Measurements from ENCODE around the gene EEF2. TPM values are rescaled to one million over a fixed set of nuclear protein-coding genes. Genes with fewer than 3 reads are reported as not detected.
A peak's percentile ranks its signal among the peaks of the same experiment; 100 is the strongest.
"Not testable (repeated sequence)": the region's sequence is repeated elsewhere in the genome, so short reads cannot be mapped to it uniquely, and the experiment has no call there.

The EEF2 gene
- total RNA-seq, 1 donor from 2014 or later = 4,276 TPM

DNA sequence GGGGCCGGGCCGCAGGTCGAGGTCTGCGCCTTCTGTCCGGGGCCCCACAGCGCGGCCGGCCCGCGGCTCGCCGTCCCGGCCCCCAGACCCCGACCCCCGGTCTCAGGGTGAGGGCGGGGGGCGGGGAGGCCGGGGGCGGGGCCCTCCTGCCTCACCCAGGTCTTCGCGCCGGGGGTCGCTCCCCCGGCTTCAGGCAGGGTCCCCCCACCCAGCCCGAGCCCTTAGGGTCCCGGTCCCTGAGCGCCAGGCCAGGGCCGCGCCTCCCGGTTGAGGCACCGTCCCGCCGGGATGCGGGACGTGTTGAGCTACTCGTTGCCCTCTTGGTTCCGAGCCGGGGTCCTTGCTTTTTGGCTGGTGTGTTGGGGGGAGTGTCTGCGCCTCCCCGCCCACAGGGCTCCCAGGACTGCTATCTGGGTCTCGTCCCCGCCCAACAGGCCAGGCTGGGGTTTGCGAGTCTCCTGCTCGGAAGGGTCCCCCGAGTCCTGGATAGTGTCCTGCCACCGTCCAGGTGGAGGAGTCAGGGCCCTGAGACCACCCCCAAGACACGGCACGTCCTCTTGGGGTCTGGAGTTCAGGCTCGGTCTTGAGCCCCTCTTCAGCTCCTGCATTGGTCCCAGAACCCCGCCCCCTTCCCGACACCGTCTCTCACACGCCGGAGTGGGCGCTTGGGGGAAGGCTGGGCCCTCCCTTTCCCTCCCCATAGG lies 22.7 kb upstream of the EEF2 start:
- no peaks in the 10 kb centered on the region for H3K27me3 ChIP-seq (ENCODE audit: control insufficient read depth in 3 of 3, insufficient read depth in 3 of 3, low read length in 3 of 3)
- peak overlapping the region; percentile 71 to 89 (median 85) for H3K9ac ChIP-seq (ENCODE audit: low read depth in 1 of 3, low read length in 3 of 3)
- peak overlapping the region; percentile 85 to 91 (median 90) for H3K4me3 ChIP-seq (ENCODE audit: low read length in 3 of 3)
- peak overlapping the region; percentile 60 for H3K27ac ChIP-seq (ENCODE audit: low read depth, low read length)
- no peaks in the 10 kb centered on the region for H3K9me3 ChIP-seq (ENCODE audit: control insufficient read depth in 3 of 3, low read length in 3 of 3)
- peaks cover 0 to 1% (median 0%) of the 10 kb centered on the region in 3 donors for H3K36me3 ChIP-seq (ENCODE audit: control insufficient read depth in 3 of 3, insufficient read depth in 3 of 3, low read length in 3 of 3)
- H3K4me1 ChIP-seq (ENCODE audit: control insufficient read depth in 3 of 3, insufficient read depth in 3 of 3, low read length in 3 of 3) = peaks cover 42 to 49% (median 49%) of the 10 kb centered on the region in 3 donors

DNA sequence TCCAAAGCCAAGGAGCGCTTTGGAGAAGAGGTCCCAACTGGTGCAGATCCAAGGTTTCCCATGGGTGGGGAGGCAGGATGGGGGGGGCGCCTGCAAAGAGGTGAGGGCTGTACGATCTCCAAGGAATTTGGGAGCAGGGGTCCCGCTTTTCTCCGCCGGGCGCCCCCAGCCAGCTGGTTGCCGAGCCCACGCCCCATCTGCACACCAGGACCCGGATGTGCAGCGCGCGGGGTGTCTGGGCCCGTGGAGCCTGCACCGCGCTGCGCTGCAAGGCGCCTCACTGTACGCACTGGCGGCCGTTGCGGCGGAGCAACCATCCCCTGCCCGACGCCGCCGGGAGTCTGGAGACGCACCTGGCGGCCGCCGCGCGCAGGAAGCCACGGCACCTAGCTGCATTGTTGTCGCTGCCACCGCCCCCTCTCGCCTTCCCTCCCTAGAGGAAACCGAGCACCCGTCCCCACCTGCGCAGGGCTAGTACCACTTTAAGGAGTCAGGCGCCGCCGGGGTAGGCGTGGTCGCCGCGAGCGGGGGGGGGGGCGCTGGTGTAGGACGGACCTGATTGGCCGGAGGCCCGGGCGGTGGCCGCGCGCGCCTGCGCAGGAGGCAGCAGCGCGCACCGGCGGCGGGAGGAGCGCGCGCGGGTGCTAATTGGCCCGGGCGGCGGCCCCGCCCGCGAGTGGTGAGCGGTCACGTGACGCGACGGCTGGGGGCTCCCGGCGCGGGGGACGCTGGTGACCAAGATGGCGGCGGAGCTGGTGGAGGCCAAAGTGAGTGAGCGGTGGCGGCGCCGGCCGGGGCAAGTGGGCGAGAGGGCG lies 22.0 kb upstream of the EEF2 start, which contains the start of gene PIAS4:
Gene PIAS4 (plus strand): TSS at position 716 of the 815 bp plus-strand sequence. CDS start 25 bp downstream, at position 741.
- peak within 1 kb of the TSS; percentile 68 for H3K27ac ChIP-seq (ENCODE audit: low read depth, low read length)
- no peaks in the 10 kb centered on the region for H3K27me3 ChIP-seq (ENCODE audit: control insufficient read depth in 3 of 3, insufficient read depth in 3 of 3, low read length in 3 of 3)
- H3K9me3 ChIP-seq (ENCODE audit: control insufficient read depth in 3 of 3, low read length in 3 of 3) = no peaks in the 10 kb centered on the region
- no peaks in the 10 kb centered on the region for H3K36me3 ChIP-seq (ENCODE audit: control insufficient read depth in 3 of 3, insufficient read depth in 3 of 3, low read length in 3 of 3)
- peak within 1 kb of the TSS; percentile 77 to 95 (median 85) for H3K9ac ChIP-seq (ENCODE audit: low read depth in 1 of 3, low read length in 3 of 3)
- H3K4me3 ChIP-seq (ENCODE audit: low read length in 3 of 3) = peak within 1 kb of the TSS; percentile 85 to 95 (median 94)
- peaks cover 40 to 43% (median 42%) of the 10 kb centered on the region in 3 donors for H3K4me1 ChIP-seq (ENCODE audit: control insufficient read depth in 3 of 3, insufficient read depth in 3 of 3, low read length in 3 of 3)

DNA sequence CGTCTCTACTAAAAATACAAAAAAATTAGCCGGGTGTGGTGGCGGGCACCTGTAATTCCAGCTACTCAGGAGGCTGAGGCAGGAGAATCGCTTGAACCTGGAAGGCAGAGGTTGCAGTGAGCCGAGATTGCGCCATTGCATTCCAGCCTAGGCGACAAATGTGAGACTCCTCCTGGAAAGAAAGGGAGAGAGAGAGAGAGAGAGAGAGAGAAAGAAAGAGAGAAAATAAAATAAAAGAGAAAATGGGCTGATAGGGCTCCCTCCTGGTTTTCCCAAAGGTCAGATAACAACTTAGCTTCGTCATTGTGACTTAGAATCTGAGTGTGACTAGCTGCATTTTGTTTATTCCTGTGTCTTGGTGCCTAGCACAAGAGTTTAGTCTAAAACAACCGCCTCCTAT lies 20.2 kb upstream of the EEF2 start:
- not testable (repeated sequence) for H3K27ac ChIP-seq (ENCODE audit: low read depth, low read length); H3K9ac ChIP-seq (ENCODE audit: low read depth in 1 of 3, low read length in 3 of 3); H3K36me3 ChIP-seq (ENCODE audit: control insufficient read depth in 3 of 3, insufficient read depth in 3 of 3, low read length in 3 of 3); H3K9me3 ChIP-seq (ENCODE audit: control insufficient read depth in 3 of 3, low read length in 3 of 3); H3K4me3 ChIP-seq (ENCODE audit: low read length in 3 of 3); H3K27me3 ChIP-seq (ENCODE audit: control insufficient read depth in 3 of 3, insufficient read depth in 3 of 3, low read length in 3 of 3)
- H3K4me1 ChIP-seq (ENCODE audit: control insufficient read depth in 3 of 3, insufficient read depth in 3 of 3, low read length in 3 of 3) = peaks cover 25 to 28% (median 26%) of the 10 kb centered on the region in 3 donors

DNA sequence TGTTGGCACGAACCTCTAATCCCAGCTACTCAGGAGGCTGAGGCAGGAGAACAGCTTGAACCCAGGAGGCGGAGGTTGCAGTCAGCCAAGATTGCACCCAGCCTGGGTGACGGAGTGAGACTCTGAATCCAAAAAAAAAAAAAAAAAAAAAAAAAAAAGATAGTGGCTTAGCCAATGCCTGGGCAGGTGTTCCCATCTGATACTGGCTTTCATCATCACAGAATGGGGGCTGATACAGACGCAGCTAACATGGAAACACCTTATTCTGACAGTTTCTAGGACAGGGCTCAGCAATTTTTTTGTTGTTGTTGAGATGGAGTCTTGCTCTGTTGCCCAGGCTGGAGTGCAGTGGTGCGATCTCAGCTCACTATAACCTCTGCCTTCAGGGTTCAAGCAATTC lies 15.5 kb upstream of the EEF2 start:
- not testable (repeated sequence) for H3K9ac ChIP-seq (ENCODE audit: low read depth in 1 of 3, low read length in 3 of 3); H3K27ac ChIP-seq (ENCODE audit: low read depth, low read length); H3K4me1 ChIP-seq (ENCODE audit: control insufficient read depth in 3 of 3, insufficient read depth in 3 of 3, low read length in 3 of 3); H3K36me3 ChIP-seq (ENCODE audit: control insufficient read depth in 3 of 3, insufficient read depth in 3 of 3, low read length in 3 of 3); H3K27me3 ChIP-seq (ENCODE audit: control insufficient read depth in 3 of 3, insufficient read depth in 3 of 3, low read length in 3 of 3); H3K9me3 ChIP-seq (ENCODE audit: control insufficient read depth in 3 of 3, low read length in 3 of 3); H3K4me3 ChIP-seq (ENCODE audit: low read length in 3 of 3)

DNA sequence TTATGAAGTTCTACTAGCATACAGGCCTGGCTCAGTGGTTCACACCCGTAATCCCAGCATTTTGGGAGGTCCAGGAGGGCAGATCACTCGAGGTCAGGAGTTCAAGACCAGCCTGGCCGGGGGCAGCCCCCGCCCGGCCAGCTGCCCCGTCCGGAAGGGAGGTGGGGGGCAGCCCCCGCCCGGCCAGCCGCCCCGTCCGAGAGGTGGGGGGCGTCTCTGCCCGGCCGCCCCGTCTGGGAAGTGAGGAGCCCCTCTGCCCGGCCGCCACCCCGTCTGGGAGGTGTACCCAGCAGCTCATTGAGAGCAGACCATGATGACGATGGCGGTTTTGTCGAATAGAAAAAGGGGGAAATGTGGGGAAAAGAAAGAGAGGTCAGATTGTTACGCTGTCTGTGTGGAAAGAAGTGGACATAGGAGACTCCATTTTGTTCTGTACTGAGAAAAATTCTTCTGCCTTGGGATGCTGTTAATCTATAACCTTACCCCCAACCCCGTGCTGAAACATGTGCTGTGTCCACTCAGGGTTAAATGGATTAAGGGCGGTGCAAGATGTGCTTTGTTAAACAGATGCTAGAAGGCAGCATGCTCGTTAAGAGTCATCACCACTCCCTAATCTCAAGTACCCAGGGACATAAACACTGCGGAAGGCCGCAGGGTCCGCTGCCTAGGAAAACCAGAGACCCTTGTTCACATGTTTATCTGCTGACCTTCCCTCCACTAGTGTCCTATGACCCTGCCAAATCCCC lies 13.6 kb upstream of the EEF2 start:
- H3K9me3 ChIP-seq (ENCODE audit: control insufficient read depth in 3 of 3, low read length in 3 of 3); H3K4me3 ChIP-seq (ENCODE audit: low read length in 3 of 3); H3K4me1 ChIP-seq (ENCODE audit: control insufficient read depth in 3 of 3, insufficient read depth in 3 of 3, low read length in 3 of 3); H3K9ac ChIP-seq (ENCODE audit: low read depth in 1 of 3, low read length in 3 of 3); H3K27me3 ChIP-seq (ENCODE audit: control insufficient read depth in 3 of 3, insufficient read depth in 3 of 3, low read length in 3 of 3); H3K36me3 ChIP-seq (ENCODE audit: control insufficient read depth in 3 of 3, insufficient read depth in 3 of 3, low read length in 3 of 3); H3K27ac ChIP-seq (ENCODE audit: low read depth, low read length): not testable (repeated sequence)

DNA sequence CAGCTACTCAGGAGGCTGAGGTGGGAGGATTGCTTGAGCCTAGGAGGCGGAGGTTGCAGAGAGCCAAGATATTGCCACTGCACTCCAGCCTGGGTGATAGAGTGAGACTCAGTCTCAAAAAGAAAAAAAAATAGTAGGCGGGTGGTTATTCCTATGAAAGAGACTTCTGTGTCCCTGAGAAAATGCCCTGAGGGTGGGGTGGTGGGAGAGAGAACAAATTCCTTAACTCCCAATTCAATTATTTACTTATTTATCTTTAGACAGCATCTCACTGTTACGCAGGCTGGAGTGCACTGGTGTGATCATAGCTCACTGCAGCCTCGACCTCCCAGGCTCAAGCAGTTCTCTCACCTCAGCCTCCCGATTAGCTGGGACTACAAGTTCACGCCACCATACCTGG lies 10.3 kb upstream of the EEF2 start:
- no peak overlapping the region for H3K9ac ChIP-seq (ENCODE audit: low read depth in 1 of 3, low read length in 3 of 3)
- no peak overlapping the region for H3K27ac ChIP-seq (ENCODE audit: low read depth, low read length)
- H3K36me3 ChIP-seq (ENCODE audit: control insufficient read depth in 3 of 3, insufficient read depth in 3 of 3, low read length in 3 of 3) = no peaks in the 10 kb centered on the region
- no peak overlapping the region for H3K4me3 ChIP-seq (ENCODE audit: low read length in 3 of 3)
- no peaks in the 10 kb centered on the region for H3K9me3 ChIP-seq (ENCODE audit: control insufficient read depth in 3 of 3, low read length in 3 of 3)
- H3K4me1 ChIP-seq (ENCODE audit: control insufficient read depth in 3 of 3, insufficient read depth in 3 of 3, low read length in 3 of 3) = no peaks in the 10 kb centered on the region
- no peaks in the 10 kb centered on the region for H3K27me3 ChIP-seq (ENCODE audit: control insufficient read depth in 3 of 3, insufficient read depth in 3 of 3, low read length in 3 of 3)

DNA sequence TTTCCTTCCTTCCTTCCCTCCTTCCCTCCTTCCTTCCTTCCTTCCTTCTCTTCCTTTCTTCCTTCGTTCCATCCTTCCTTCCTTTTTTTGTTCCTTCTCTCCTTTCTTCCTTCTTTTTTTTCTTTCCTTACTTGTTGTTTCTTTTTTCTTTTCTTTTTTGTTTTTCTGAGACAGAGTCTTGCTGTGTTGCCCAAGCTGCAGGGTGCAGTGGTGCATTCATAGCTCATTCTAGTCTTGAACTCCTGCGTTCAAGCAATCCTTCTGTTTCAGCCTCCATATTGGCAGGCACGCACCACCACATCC lies 5.5 kb upstream of the EEF2 start:
- no peak overlapping the region for H3K4me3 ChIP-seq (ENCODE audit: low read length in 3 of 3)
- no peak overlapping the region for H3K9ac ChIP-seq (ENCODE audit: low read depth in 1 of 3, low read length in 3 of 3)
- peaks cover 14 to 19% (median 19%) of the 10 kb centered on the region in 3 donors for H3K4me1 ChIP-seq (ENCODE audit: control insufficient read depth in 3 of 3, insufficient read depth in 3 of 3, low read length in 3 of 3)
- H3K36me3 ChIP-seq (ENCODE audit: control insufficient read depth in 3 of 3, insufficient read depth in 3 of 3, low read length in 3 of 3) = no peaks in the 10 kb centered on the region
- H3K27ac ChIP-seq (ENCODE audit: low read depth, low read length) = no peak overlapping the region
- H3K9me3 ChIP-seq (ENCODE audit: control insufficient read depth in 3 of 3, low read length in 3 of 3) = no peaks in the 10 kb centered on the region
- no peaks in the 10 kb centered on the region for H3K27me3 ChIP-seq (ENCODE audit: control insufficient read depth in 3 of 3, insufficient read depth in 3 of 3, low read length in 3 of 3)

DNA sequence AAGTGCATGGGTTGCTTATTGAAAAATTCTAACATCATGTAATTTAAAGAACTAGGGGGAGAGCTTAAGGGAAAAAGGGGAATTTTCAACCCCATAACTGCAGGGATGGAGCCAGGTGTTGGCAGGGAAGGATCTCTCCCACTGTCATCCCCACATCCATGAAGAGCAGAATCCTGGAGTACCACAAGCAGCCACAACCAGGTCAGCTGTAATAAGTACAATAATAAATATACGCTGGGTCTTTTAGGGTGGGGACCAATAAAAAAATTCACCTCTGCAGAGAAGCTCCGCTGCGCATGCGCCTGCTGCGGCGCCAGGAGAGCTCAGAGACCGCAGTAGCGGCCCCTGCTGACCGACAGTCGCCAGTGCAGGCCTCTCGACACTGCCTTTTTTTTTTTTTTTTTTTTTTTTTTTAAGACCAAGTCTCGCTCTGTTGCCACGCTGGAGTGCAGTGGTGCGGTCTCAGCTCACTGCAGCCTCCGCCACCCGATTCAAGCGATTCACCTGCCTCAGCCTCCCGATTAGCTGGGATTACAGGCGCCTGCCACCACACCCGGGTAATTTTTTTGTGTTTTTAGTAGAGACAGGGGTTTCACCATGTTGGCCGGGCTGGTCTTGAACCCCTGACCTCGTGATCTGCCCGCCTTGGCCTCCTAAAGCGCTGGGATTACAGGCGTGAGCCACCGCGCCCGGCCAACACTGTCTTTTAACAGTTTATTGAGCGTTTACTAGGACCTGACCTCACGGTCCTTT lies 2.5 kb upstream of the EEF2 start:
- no peaks in the 10 kb centered on the region for H3K27me3 ChIP-seq (ENCODE audit: control insufficient read depth in 3 of 3, insufficient read depth in 3 of 3, low read length in 3 of 3)
- H3K36me3 ChIP-seq (ENCODE audit: control insufficient read depth in 3 of 3, insufficient read depth in 3 of 3, low read length in 3 of 3) = peaks cover 15 to 18% (median 16%) of the 10 kb centered on the region in 3 donors
- H3K9me3 ChIP-seq (ENCODE audit: control insufficient read depth in 3 of 3, low read length in 3 of 3) = no peaks in the 10 kb centered on the region
- H3K27ac ChIP-seq (ENCODE audit: low read depth, low read length) = no peak overlapping the region
- peaks cover 39 to 42% (median 40%) of the 10 kb centered on the region in 3 donors for H3K4me1 ChIP-seq (ENCODE audit: control insufficient read depth in 3 of 3, insufficient read depth in 3 of 3, low read length in 3 of 3)
- H3K9ac ChIP-seq (ENCODE audit: low read depth in 1 of 3, low read length in 3 of 3) = peak overlapping the region in 2 of 3 donors; percentile 0 to 62
- H3K4me3 ChIP-seq (ENCODE audit: low read length in 3 of 3) = peak overlapping the region in 1 of 3 donors; percentile 16

DNA sequence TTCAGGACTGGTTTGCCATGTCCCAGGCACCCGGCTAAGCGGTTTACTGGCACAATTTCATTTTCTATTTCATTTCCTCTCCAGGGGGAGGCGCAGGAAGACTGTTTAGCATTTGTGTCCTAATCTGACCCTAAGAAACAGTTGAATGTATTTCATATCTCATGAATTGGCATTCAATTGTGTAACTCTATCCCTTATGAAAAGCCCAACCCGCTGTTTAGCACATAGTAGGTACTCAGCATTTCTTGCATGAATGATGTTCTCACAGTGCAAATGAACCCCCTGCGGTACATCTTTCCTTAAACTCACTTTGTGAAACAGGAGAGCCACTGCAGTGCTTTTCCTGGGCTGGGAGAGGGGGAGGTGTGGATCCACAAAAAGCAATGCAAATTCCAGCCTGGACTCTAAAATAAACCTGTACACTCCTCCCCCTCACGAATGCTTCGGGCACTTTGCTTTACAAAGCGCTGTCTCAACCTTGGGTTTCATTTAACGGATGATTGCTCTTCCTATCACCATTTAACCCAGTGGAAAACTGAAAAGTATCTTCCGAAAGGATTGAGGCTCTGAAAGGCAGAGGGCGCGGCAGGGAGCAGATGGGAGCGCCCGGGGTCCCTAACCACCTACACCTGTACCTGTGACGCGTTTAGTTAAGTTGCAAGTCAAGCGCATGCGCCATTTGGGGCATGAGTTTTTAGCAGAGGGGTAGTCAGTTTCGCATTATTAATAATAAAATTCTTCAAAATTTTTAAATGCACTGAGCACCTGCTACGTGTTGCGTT lies 1.2 kb upstream of the EEF2 start:
- Histone ChIP-seq H3K27me3 (ENCODE audit: control insufficient read depth in 3 of 3, insufficient read depth in 3 of 3, low read length in 3 of 3) (no peaks in the 10 kb centered on the region), H3K4me3 (ENCODE audit: low read length in 3 of 3) (peak overlapping the region; percentile 88 to 97 (median 95)), H3K27ac (ENCODE audit: low read depth, low read length) (peak overlapping the region; percentile 98), H3K36me3 (ENCODE audit: control insufficient read depth in 3 of 3, insufficient read depth in 3 of 3, low read length in 3 of 3) (peaks cover 28 to 31% (median 29%) of the 10 kb centered on the region in 3 donors), H3K9me3 (ENCODE audit: control insufficient read depth in 3 of 3, low read length in 3 of 3) (no peaks in the 10 kb centered on the region), H3K9ac (ENCODE audit: low read depth in 1 of 3, low read length in 3 of 3) (peak overlapping the region; percentile 57 to 82 (median 74)), H3K4me1 (ENCODE audit: control insufficient read depth in 3 of 3, insufficient read depth in 3 of 3, low read length in 3 of 3) (peaks cover 42 to 54% (median 50%) of the 10 kb centered on the region in 3 donors)
